K562 (cell line): ENCODE measurements around the gene ADAMTS2. TPM values are rescaled to one million over a fixed set of nuclear protein-coding genes. Genes with fewer than 3 reads are reported as not detected.

Experiments
- ATAC-seq: fragments of 200-7000 bp; cut with Tn5 transposase; 3 replicates; pipeline ENCODE4 v1.9.1; 2020; ENCODE audit warnings: moderate library complexity
- BruUV-seq: library from RNA; stranded (reverse); fragments of 400-500 nt; replicated peaks from 2 replicates; lab custom pipeline; 2021; lab: Mats Ljungman, UMichigan
- CTCF ChIA-PET: fragments of 300-600 bp; formaldehyde crosslinking; extraction: SDS; loops from one replicate; lab custom pipeline; 2021; ENCODE audit warnings: low intra/inter-chr PET ratio; lab: Yijun Ruan, JAX
- POLR2A ChIA-PET: fragments of 300-600, 350-650 bp; sonication (Branson Sonifier 250); formaldehyde crosslinking; extraction: SDS; loops from one replicate; lab custom pipeline; 2021; ENCODE audit warnings: antibody characterized with exemption, inconsistent platforms; lab: Yijun Ruan, JAX
- DNase-seq, 4 experiments: peaks; one replicate each; pipeline versions ENCODE4 v3.0.0 to v3.0.0-alpha.2; 2011 to 2018; ENCODE audit warnings: low spot score in 3 of 4, mixed read lengths in 3 of 4; ENCODE audit errors: extremely low read depth in 1 of 4
- FAIRE-seq: peaks from 2 replicates; lab custom pipeline; 2011; peaks lifted over from hg19 to GRCh38; lab: Jason Lieb, UNC
- H2AFZ ChIP-seq: 2 replicates; pipeline ENCODE4 v1.6.0; 2011; ENCODE audit warnings: low read depth, low read length, control low read depth, inconsistent platforms
- H3K27ac ChIP-seq: fragments of 200-600 bp; 3 replicates; pipeline ENCODE4 v1.8.0; 2011; ENCODE audit warnings: low read depth, mild to moderate bottlenecking, control low read depth, inconsistent platforms, low read length, moderate library complexity, mixed read lengths; ENCODE audit errors: extremely low read depth
- H3K27me3 ChIP-seq, 2 experiments: fragments of 300-600 bp in 1 of 2; 2 replicates in 1 of 2; 3 replicates in 1 of 2; pipeline versions ENCODE4 v1.6.0 to v1.8.0; 2011; ENCODE audit warnings: inconsistent platforms in 2 of 2, low read length in 2 of 2, mild to moderate bottlenecking in 1 of 2, mixed read lengths in 1 of 2, moderate library complexity in 1 of 2; ENCODE audit not compliant: control insufficient read depth in 2 of 2, insufficient read depth in 2 of 2
- H3K36me3 ChIP-seq: fragments of 300-600 bp; 3 replicates; pipeline ENCODE4 v1.8.0; 2011; ENCODE audit warnings: mild to moderate bottlenecking, low read length, inconsistent platforms; ENCODE audit not compliant: control insufficient read depth, insufficient read depth
- H3K4me1 ChIP-seq, 2 experiments: fragments of 200-600 bp in 1 of 2; replicated peaks in 1 of 2; 2 replicates in 1 of 2; 3 replicates in 1 of 2; pipeline versions ENCODE4 v1.5.1 to v1.8.0; 2011; ENCODE audit warnings: inconsistent platforms in 2 of 2, low read length in 2 of 2, mild to moderate bottlenecking in 1 of 2, mixed read lengths in 1 of 2, moderate library complexity in 1 of 2; ENCODE audit not compliant: control insufficient read depth in 2 of 2, insufficient read depth in 2 of 2
- H3K4me2 ChIP-seq: 2 replicates; pipeline ENCODE4 v1.6.1; 2011; ENCODE audit warnings: low read length, control low read depth, inconsistent platforms, mixed read lengths; ENCODE audit not compliant: insufficient read depth
- H3K4me3 ChIP-seq: fragments of 200-600 bp; sonication (generic), shearing (Covaris generic); 2 replicates; pipeline ENCODE4 v1.5.1; 2016; ENCODE audit warnings: control low read depth, inconsistent platforms
- H3K79me2 ChIP-seq: fragments of 200-600 bp; 3 replicates; pipeline ENCODE4 v1.8.0; 2011; ENCODE audit warnings: low read length, inconsistent platforms; ENCODE audit not compliant: control insufficient read depth, insufficient read depth
- H3K9ac ChIP-seq, 2 experiments: 2 replicates each; pipeline versions ENCODE4 v1.6.0 to v1.6.1; 2011; ENCODE audit warnings: low read depth in 2 of 2, low read length in 2 of 2, control low read depth in 1 of 2, inconsistent platforms in 1 of 2, mild to moderate bottlenecking in 1 of 2, mixed read lengths in 1 of 2; ENCODE audit not compliant: insufficient read depth in 1 of 2
- H3K9me1 ChIP-seq: one replicate; pipeline ENCODE4 v1.6.0; 2011; ENCODE audit warnings: inconsistent platforms, mild to moderate bottlenecking, low read length, moderate library complexity; ENCODE audit not compliant: control insufficient read depth, insufficient read depth
- H3K9me3 ChIP-seq: replicated peaks from 2 replicates; pipeline ENCODE4 v1.5.1; 2011; ENCODE audit warnings: low read depth, low read length, inconsistent platforms; ENCODE audit not compliant: control insufficient read depth, insufficient read depth
- H4K20me1 ChIP-seq: replicated peaks from 2 replicates; pipeline ENCODE4 v1.6.1; 2011; ENCODE audit warnings: low read length, inconsistent platforms, mixed read lengths; ENCODE audit not compliant: control insufficient read depth, insufficient read depth
- GABPB2 ChIP-seq: fragments of 250-450 bp; sonication (Bioruptor Pico); conservative IDR thresholded peaks from 2 replicates; pipeline ENCODE4 v1.5.1; 2021; ENCODE audit warnings: mild to moderate bottlenecking
- HMBOX1 ChIP-seq: sonication (generic); IDR thresholded peaks from 2 replicates; pipeline ENCODE4 v1.6.1; 2016
- MTA1 ChIP-seq: fragments of 450-650 bp; IDR thresholded peaks from 2 replicates; pipeline ENCODE4 v1.6.1; 2017; ENCODE audit warnings: borderline replicate concordance
- NCOA2 ChIP-seq, 2 experiments: fragments of 450-650 bp; IDR thresholded peaks; 2 replicates each; pipeline ENCODE4 v1.6.1; 2018; ENCODE audit warnings: mild to moderate bottlenecking in 2 of 2, moderate library complexity in 1 of 2; ENCODE audit not compliant: partially characterized antibody in 2 of 2
- NEUROD1 ChIP-seq: fragments of 150-350 bp; IDR thresholded peaks from 2 replicates; pipeline ENCODE4 v1.6.1; 2014; ENCODE audit warnings: borderline replicate concordance, low read length, low read depth; ENCODE audit not compliant: partially characterized antibody
- RAD51 ChIP-seq: fragments of 450-650 bp; IDR thresholded peaks from 2 replicates; pipeline ENCODE4 v1.7.1; 2016; ENCODE audit warnings: low read depth, mild to moderate bottlenecking, borderline replicate concordance
- RBM14 ChIP-seq: fragments of 200-400 bp; formaldehyde crosslinking; IDR thresholded peaks from 2 replicates; pipeline ENCODE4 v1.6.1; 2018; ENCODE audit warnings: low read depth, mild to moderate bottlenecking, low read length, moderate library complexity, borderline replicate concordance; ENCODE audit not compliant: insufficient read depth
- RBM39 ChIP-seq: fragments of 200-400 bp; formaldehyde crosslinking; optimal IDR thresholded peaks from 2 replicates; pipeline ENCODE3; 2018; ENCODE audit warnings: low read depth, low read length
- RREB1 ChIP-seq: fragments of 250-450 bp; sonication (Bioruptor Pico); IDR thresholded peaks from 2 replicates; pipeline ENCODE4 v1.4.0; 2020
- SPI1 ChIP-seq: IDR thresholded peaks from 2 replicates; pipeline ENCODE4 v1.6.1; 2011; ENCODE audit warnings: low read depth, low read length, control low read depth, borderline replicate concordance
- TRIM28 ChIP-seq: fragments of 450-650 bp; IDR thresholded peaks from 2 replicates; pipeline ENCODE4 v1.6.1; 2017
- VEZF1 ChIP-seq: fragments of 200-800 bp; sonication (Bioruptor generic); IDR thresholded peaks from 2 replicates; pipeline ENCODE4 v1.6.1; 2017; ENCODE audit warnings: missing genetic modification characterization, missing compliant biosample characterization
- ZNF184 ChIP-seq: sonication (generic); formaldehyde crosslinking; IDR thresholded peaks from 2 replicates; pipeline ENCODE4 v1.5.0; 2020; ENCODE audit warnings: missing genetic modification reagents
- WGBS: fragments of 100-300 bp; shearing (Covaris generic); methylation state at CpG from one replicate; pipeline ENCODE4 v1.1.6; 2016; ENCODE audit warnings: low coverage, mixed read lengths; ENCODE audit not compliant: insufficient coverage; ENCODE audit errors: missing lambda C conversion rate; 5-methylcytosine and 5-hydroxymethylcytosine counted together
- in situ Hi-C: fragments of 300-500 bp; cut with MboI; formaldehyde crosslinking; loops from 4 replicates; pipeline ENCODE4 v1.15.0; 2018; ENCODE audit warnings: inconsistent platforms, mixed read lengths
- intact Hi-C: fragments of 100-400 bp; cut with micrococcal nuclease; formaldehyde crosslinking; loops from 2 replicates; pipeline ENCODE4 v1.14.2; 2022
- polyA plus RNA-seq, 8 experiments: library from polyadenylated mRNA; depleted of rRNA in 4 of 8; stranded (reverse) in 5 of 8; unstranded in 3 of 8; fragments of >200 nt; fragmentation: Nextera tagmentation in 2 of 8; fragmentation: Illumina TruSeq in 1 of 8; extraction: Ambion mirVana in 2 of 8; extraction: Trizol in 1 of 8; gene quantifications; 2 replicates each; pipeline versions ENCODE4 v1.2.1 to v1.2.3, GENCODE V29; 2011 to 2014; ENCODE audit warnings: inconsistent platforms in 1 of 8, missing spikeins in 1 of 8
- total RNA-seq, 7 experiments: library from RNA; depleted of rRNA in 6 of 7; stranded (reverse); fragments of >200 nt in 6 of 7; fragmentation: Illumina TruSeq in 2 of 7; extraction: Trizol in 2 of 7; gene quantifications; 2 replicates each; pipeline versions ENCODE4 v1.2.1 to v1.2.3, GENCODE V29; 2011 to 2021; ENCODE audit warnings: low replicate concordance in 1 of 7

Gene ADAMTS2
- total and polyA plus RNA-seq, 9 of the 15 experiments (the other 6 are each of a cell fraction or from before 2014, with no cell fraction given) = not detected

- H2AFZ ChIP-seq = no peak overlapping the region
- intact Hi-C loops = no loop called here
- 1% methylated on average over 9 of the region's 9 CpGs for WGBS
- H3K27me3 ChIP-seq = peaks cover 15 to 64% of the 10 kb centered on the region in 2 experiments; a peak in 3 of 5 replicates
- no peak overlapping the region for H3K27ac ChIP-seq
- H3K9me3 ChIP-seq = no peaks in the 10 kb centered on the region
- in situ Hi-C loops = no loop called here
- POLR2A ChIA-PET = interaction anchor here (0.6 kb wide), 1 partner anchor 26 kb away, joined by 3 read pairs; no protein-coding TSS in a partner anchor
- no peaks in the 10 kb centered on the region for H3K79me2 ChIP-seq
- ATAC-seq (no peak), FAIRE-seq (no peak), DNase-seq (no peak)
- H3K36me3 ChIP-seq = no peaks in the 10 kb centered on the region
- H3K9ac ChIP-seq = no peak overlapping the region
- no peaks in the 10 kb centered on the region for H3K4me1 ChIP-seq
- H3K9me1 ChIP-seq = no peaks in the 10 kb centered on the region
- H4K20me1 ChIP-seq = no peaks in the 10 kb centered on the region
- CTCF ChIA-PET = no interaction called here
- H3K4me3 ChIP-seq = no peak overlapping the region
- no peak overlapping the region for H3K4me2 ChIP-seq
- no TSS peak for BruUV-seq
- TF ChIP-seq NEUROD1 = no peak
- TF ChIP-seq GABPB2 = no peak
- TF ChIP-seq NCOA2 (IDR thresholded peaks at IDR 0.05; ENCODE audit: partially characterized antibody in 2 of 2) = no peak
- no peak for TF ChIP-seq RAD51
- TF ChIP-seq ZNF184 (CRISPR knock-in tag) = no peak
- TF ChIP-seq RBM39 = no peak
- TF ChIP-seq TRIM28 = no peak
- TF ChIP-seq VEZF1 = no peak
- no peak for TF ChIP-seq HMBOX1
- TF ChIP-seq MTA1 = no peak
- TF ChIP-seq RBM14 = no peak
- no peak for TF ChIP-seq RREB1 (CRISPR knock-in tag)
- no peak for TF ChIP-seq SPI1
These were observed 34.1 kb upstream of the ADAMTS2 start for GRCh38 chr5:179379321-179379890.
